ENCODE measurements around the gene PDRG1.

PDRG1 gene

GRCh38 chr20:31992086-31992485 is 40.2 kb upstream of the PDRG1 start:
- Histone ChIP-seq H3K9me3 (ENCODE audit: insufficient read depth, low read length, severe bottlenecking) (no peaks in the 10 kb centered on the region), H3K27me3 (ENCODE audit: insufficient read depth, low read length, poor library complexity) (peaks cover 18% of the 10 kb centered on the region), H3K79me2 (ENCODE audit: insufficient read depth, low read length) (no peaks in the 10 kb centered on the region), H3K4me1 (ENCODE audit: insufficient read depth, low read length) (no peaks in the 10 kb centered on the region), H3K4me2 (ENCODE audit: insufficient read depth, low read length) (no peak overlapping the region), H4K20me1 (ENCODE audit: insufficient read depth, low read length) (peaks cover 5% of the 10 kb centered on the region; the same call in 1 of the 2 replicates), H3K27ac (ENCODE audit: low read length) (no peak overlapping the region), H2AFZ (ENCODE audit: low read depth, low read length) (no peak overlapping the region), H3K9ac (ENCODE audit: low read depth, low read length) (no peak overlapping the region), H3K4me3 (ENCODE audit: low read depth in 1 of 2, low read length in 2 of 2) (no peak overlapping the region), H3K36me3 (ENCODE audit: insufficient read depth, low read length) (no peaks in the 10 kb centered on the region)
- TF ChIP-seq CTCF (IDR thresholded peaks at IDR 0.05; ENCODE audit: borderline replicate concordance, extremely low read depth, low read length, poor library complexity, severe bottlenecking) (no peak), EZH2 (IDR thresholded peaks at IDR 0.05; ENCODE audit: borderline replicate concordance, low read depth, low read length, severe bottlenecking) (no peak)
- DNase-seq (no peak), ATAC-seq (ENCODE audit: insufficient read depth, low read depth) (no peak)

GRCh38 chr20:31991339-31991705 is 39.5 kb upstream of the PDRG1 start:
- Histone ChIP-seq H2AFZ (ENCODE audit: low read depth, low read length) (no peak overlapping the region), H3K4me3 (ENCODE audit: low read depth in 1 of 2, low read length in 2 of 2) (no peak overlapping the region), H3K27me3 (ENCODE audit: insufficient read depth, low read length, poor library complexity) (peaks cover 18% of the 10 kb centered on the region), H3K9ac (ENCODE audit: low read depth, low read length) (no peak overlapping the region), H3K79me2 (ENCODE audit: insufficient read depth, low read length) (no peaks in the 10 kb centered on the region), H4K20me1 (ENCODE audit: insufficient read depth, low read length) (peaks cover 5% of the 10 kb centered on the region; the same call in 1 of the 2 replicates), H3K9me3 (ENCODE audit: insufficient read depth, low read length, severe bottlenecking) (no peaks in the 10 kb centered on the region), H3K27ac (ENCODE audit: low read length) (no peak overlapping the region), H3K36me3 (ENCODE audit: insufficient read depth, low read length) (no peaks in the 10 kb centered on the region), H3K4me2 (ENCODE audit: insufficient read depth, low read length) (no peak overlapping the region), H3K4me1 (ENCODE audit: insufficient read depth, low read length) (no peaks in the 10 kb centered on the region)
- no peak for ATAC-seq (ENCODE audit: insufficient read depth, low read depth)
- no peak for TF ChIP-seq EZH2 (IDR thresholded peaks at IDR 0.05; ENCODE audit: borderline replicate concordance, low read depth, low read length, severe bottlenecking)
- no peak for TF ChIP-seq CTCF (IDR thresholded peaks at IDR 0.05; ENCODE audit: borderline replicate concordance, extremely low read depth, low read length, poor library complexity, severe bottlenecking)
- no peak for DNase-seq

DNA sequence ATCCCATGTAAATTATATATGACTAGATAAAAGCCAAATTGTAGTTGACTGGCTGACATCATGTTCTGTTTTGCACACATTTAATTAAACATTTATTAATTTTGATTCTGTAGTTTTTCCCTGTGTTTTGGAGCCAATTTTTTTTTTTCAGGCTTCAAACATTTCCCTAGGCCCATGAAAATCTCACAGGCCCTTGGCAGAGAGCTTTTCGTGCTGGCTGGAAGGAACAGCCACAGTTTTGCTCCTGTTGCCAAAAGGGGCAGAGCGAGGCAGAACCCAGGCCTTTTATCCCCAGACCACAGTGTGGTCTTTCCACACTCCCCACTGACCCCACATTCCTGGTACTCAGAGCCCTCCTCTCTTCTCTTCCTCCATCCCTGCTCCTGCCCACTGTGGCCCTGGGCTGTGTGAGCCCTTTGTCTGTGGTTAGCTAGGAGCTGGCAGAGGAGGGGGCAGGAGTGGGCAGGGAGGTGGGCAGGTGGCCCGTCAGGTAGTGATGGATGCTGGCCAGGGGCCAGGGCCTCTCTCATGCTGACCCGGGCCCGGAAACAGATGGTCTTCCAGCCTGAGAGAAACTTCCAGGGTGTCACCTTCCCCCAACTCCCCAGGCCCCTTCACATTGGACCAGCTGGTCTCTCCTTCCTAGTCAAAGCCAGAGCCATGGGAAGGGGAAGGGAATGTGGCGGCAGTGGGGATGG is 38.9 kb upstream of the PDRG1 start:
- H3K4me3 ChIP-seq (ENCODE audit: low read depth in 1 of 2, low read length in 2 of 2): no peak overlapping the region
- H3K4me2 ChIP-seq (ENCODE audit: insufficient read depth, low read length): no peak overlapping the region
- DNase-seq: no peak
- no peak for ATAC-seq (ENCODE audit: insufficient read depth, low read depth)
- H3K9ac ChIP-seq (ENCODE audit: low read depth, low read length): no peak overlapping the region
- no peak overlapping the region for H2AFZ ChIP-seq (ENCODE audit: low read depth, low read length)
- no peak overlapping the region for H3K27ac ChIP-seq (ENCODE audit: low read length)
- H3K27me3 ChIP-seq (ENCODE audit: insufficient read depth, low read length, poor library complexity): peaks cover 18% of the 10 kb centered on the region
- H3K36me3 ChIP-seq (ENCODE audit: insufficient read depth, low read length): no peaks in the 10 kb centered on the region
- H4K20me1 ChIP-seq (ENCODE audit: insufficient read depth, low read length): peaks cover 5% of the 10 kb centered on the region; the same call in 1 of the 2 replicates
- no peaks in the 10 kb centered on the region for H3K9me3 ChIP-seq (ENCODE audit: insufficient read depth, low read length, severe bottlenecking)
- TF ChIP-seq CTCF (IDR thresholded peaks at IDR 0.05; ENCODE audit: borderline replicate concordance, extremely low read depth, low read length, poor library complexity, severe bottlenecking) (no peak), EZH2 (IDR thresholded peaks at IDR 0.05; ENCODE audit: borderline replicate concordance, low read depth, low read length, severe bottlenecking) (no peak)
- H3K79me2 ChIP-seq (ENCODE audit: insufficient read depth, low read length): no peaks in the 10 kb centered on the region
- H3K4me1 ChIP-seq (ENCODE audit: insufficient read depth, low read length): no peaks in the 10 kb centered on the region
